Suprapubic skin (tissue), 4 donors: ENCODE measurements around the gene CBX2.
"Not testable (repeated sequence)": the region's sequence is repeated elsewhere in the genome, so short reads cannot be mapped to it uniquely, and the experiment has no call there.

Source experiments
- CTCF ChIP-seq, 2 donors: fragments of 200-600 bp in 1 of 2; fragments of 450-650 bp in 1 of 2; sonication (generic) in 1 of 2; IDR thresholded peaks; one replicate each; pipeline ENCODE4 v1.5.1; 2016 to 2019; ENCODE audit warnings: antibody characterized with exemption in 2 of 2, mild to moderate bottlenecking in 1 of 2, moderate library complexity in 1 of 2
- EP300 ChIP-seq: sonication (generic); formaldehyde crosslinking; IDR thresholded peaks from one replicate; pipeline ENCODE4 v1.6.1; 2017; ENCODE audit warnings: antibody characterized with exemption
- POLR2A ChIP-seq, 2 donors: fragments of 450-650 bp; IDR thresholded peaks; one replicate each; pipeline ENCODE4 v1.6.1; 2017; ENCODE audit warnings: antibody characterized with exemption in 2 of 2, mild to moderate bottlenecking in 2 of 2, moderate library complexity in 2 of 2
- POLR2AphosphoS5 ChIP-seq, 3 donors: sonication (generic); formaldehyde crosslinking; IDR thresholded peaks; one replicate each; pipeline ENCODE4 v1.6.1; 2017; ENCODE audit warnings: antibody characterized with exemption in 3 of 3

- not testable (repeated sequence) for TF ChIP-seq CTCF (IDR thresholded peaks at IDR 0.05); POLR2AphosphoS5 (IDR thresholded peaks at IDR 0.05); POLR2A (IDR thresholded peaks at IDR 0.05); EP300
Observed at GRCh38 chr17:79754903-79755302, 23.0 kb upstream of the CBX2 start.
